ENCODE data around the gene KCTD1. TPM values are rescaled to one million over a fixed set of nuclear protein-coding genes. Genes with fewer than 3 reads are reported as not detected.

Gene KCTD1
- total and polyA plus RNA-seq, 2 experiments from 2014 or later = 5.4 to 13.8 TPM

GRCh38 chr18:26461405-26461804 lies 86.9 kb downstream of the KCTD1 start:
- Histone ChIP-seq H4K20me1 (ENCODE audit: insufficient read depth, poor library complexity, severe bottlenecking) (no peaks in the 10 kb centered on the region), H3K4me1 (ENCODE audit: insufficient read depth) (no peaks in the 10 kb centered on the region), H3K36me3 (replicated peaks; ENCODE audit: insufficient read depth, low read depth) (no peaks in the 10 kb centered on the region), H3K4me3 (no peak overlapping the region), H2AFZ (no peak overlapping the region), H3K27ac (no peak overlapping the region), H3K4me2 (no peak overlapping the region), H3K27me3 (no peaks in the 10 kb centered on the region), H3K79me2 (no peaks in the 10 kb centered on the region), H3K9me2 (replicated peaks; ENCODE audit: insufficient read depth) (no peaks in the 10 kb centered on the region), H3K9me3 (ENCODE audit: low read depth) (no peaks in the 10 kb centered on the region)
- 88% methylated on average over 3 of the region's 3 CpGs for WGBS (ENCODE audit: low lambda C conversion rate, missing lambda C conversion rate)
- no peak for TF ChIP-seq EZH2phosphoT487 (IDR thresholded peaks at IDR 0.05; ENCODE audit: low read depth, severe bottlenecking, unreplicated experiment)
- TF ChIP-seq CTCF (IDR thresholded peaks at IDR 0.05; ENCODE audit: poor library complexity) = no peak
- DNase-seq (ENCODE audit: low spot score) = no peak

- no peak overlapping the region for H3K4me2 ChIP-seq
- H3K4me3 ChIP-seq = no peak overlapping the region
- WGBS (ENCODE audit: low lambda C conversion rate, missing lambda C conversion rate) = 59% methylated on average over 4 of the region's 4 CpGs
- H4K20me1 ChIP-seq (ENCODE audit: insufficient read depth, poor library complexity, severe bottlenecking) = no peaks in the 10 kb centered on the region
- DNase-seq (ENCODE audit: low spot score) = no peak
- H3K4me1 ChIP-seq (ENCODE audit: insufficient read depth) = no peaks in the 10 kb centered on the region
- H3K9me3 ChIP-seq (ENCODE audit: low read depth) = no peaks in the 10 kb centered on the region
- no peaks in the 10 kb centered on the region for H3K36me3 ChIP-seq (replicated peaks; ENCODE audit: insufficient read depth, low read depth)
- no peaks in the 10 kb centered on the region for H3K79me2 ChIP-seq
- H3K27ac ChIP-seq = no peak overlapping the region
- H3K9me2 ChIP-seq (replicated peaks; ENCODE audit: insufficient read depth) = no peaks in the 10 kb centered on the region
- TF ChIP-seq CTCF (IDR thresholded peaks at IDR 0.05; ENCODE audit: poor library complexity) (no peak), EZH2 (IDR thresholded peaks at IDR 0.05; ENCODE audit: borderline replicate concordance) (no peak), EZH2phosphoT487 (IDR thresholded peaks at IDR 0.05; ENCODE audit: low read depth, severe bottlenecking, unreplicated experiment) (no peak)
- no peak overlapping the region for H2AFZ ChIP-seq
- no peaks in the 10 kb centered on the region for H3K27me3 ChIP-seq
Measured at GRCh38 chr18:26460449-26461091, 87.8 kb downstream of the KCTD1 start.

- Histone ChIP-seq H2AFZ (no peak overlapping the region), H3K27ac (no peak overlapping the region), H3K9me3 (ENCODE audit: low read depth) (no peaks in the 10 kb centered on the region), H3K4me3 (no peak overlapping the region), H3K9me2 (replicated peaks; ENCODE audit: insufficient read depth) (no peaks in the 10 kb centered on the region), H3K79me2 (no peaks in the 10 kb centered on the region), H3K4me1 (ENCODE audit: insufficient read depth) (no peaks in the 10 kb centered on the region), H3K4me2 (no peak overlapping the region), H3K27me3 (no peaks in the 10 kb centered on the region), H4K20me1 (ENCODE audit: insufficient read depth, poor library complexity, severe bottlenecking) (no peaks in the 10 kb centered on the region), H3K36me3 (replicated peaks; ENCODE audit: insufficient read depth, low read depth) (no peaks in the 10 kb centered on the region)
- TF ChIP-seq EZH2 (IDR thresholded peaks at IDR 0.05; ENCODE audit: borderline replicate concordance) (no peak), EZH2phosphoT487 (IDR thresholded peaks at IDR 0.05; ENCODE audit: low read depth, severe bottlenecking, unreplicated experiment) (no peak), CTCF (IDR thresholded peaks at IDR 0.05; ENCODE audit: poor library complexity) (no peak)
- whole genome bisulfite sequencing (ENCODE audit: low lambda C conversion rate, missing lambda C conversion rate) = 97% methylated on average over 3 of the region's 3 CpGs
- no peak for DNase-seq (ENCODE audit: low spot score)
Measured at GRCh38 chr18:26459884-26460283, 88.5 kb downstream of the KCTD1 start.
